Left colon (tissue), 2 donors: ENCODE data around the gene DDI2. TPM values are rescaled to one million over a fixed set of nuclear protein-coding genes. Genes with fewer than 3 reads are reported as not detected.
"Not testable (repeated sequence)": the region's sequence is repeated elsewhere in the genome, so short reads cannot be mapped to it uniquely, and the experiment has no call there.

ENCODE experiments used
- ATAC-seq: fragments of 200-7000 bp; cut with Tn5 transposase; one replicate; pipeline ENCODE4 v1.9.1; 2020; ENCODE audit warnings: mild to moderate bottlenecking, moderate library complexity
- DNase-seq, 2 donors: peaks; one replicate each; pipeline ENCODE4 v3.0.0-alpha.2; 2020
- intact Hi-C, 2 donors: fragments of 100-400 bp; cut with DNase I in 1 of 2; cut with micrococcal nuclease in 1 of 2; formaldehyde crosslinking; loops; one replicate each; pipeline versions ENCODE4 v1.11.2 to v1.14.0; 2022; cut with DNase I, micrococcal nuclease
- total RNA-seq, 2 donors: library from RNA; stranded (reverse); fragmentation: NEBNext Ultra II Directional; extraction: Animal tissue kit (Norgen Biotek cat#: 25700); gene quantifications; one replicate each; pipeline ENCODE4 v1.2.1, GENCODE V29; 2021
- donor health status: DM: no; HTN: no; CAD: no.
- donor health status: DM: yes; HTN: yes; CAD: no.

Gene DDI2
- total RNA-seq, 2 donors from 2014 or later: 27.4 to 37.6 TPM

- intact Hi-C loops: no loop called here
- DNase-seq: peak; percentile 98
Observed at GRCh38 chr1:15603050-15603965, 13.9 kb upstream of the DDI2 start.

DNA sequence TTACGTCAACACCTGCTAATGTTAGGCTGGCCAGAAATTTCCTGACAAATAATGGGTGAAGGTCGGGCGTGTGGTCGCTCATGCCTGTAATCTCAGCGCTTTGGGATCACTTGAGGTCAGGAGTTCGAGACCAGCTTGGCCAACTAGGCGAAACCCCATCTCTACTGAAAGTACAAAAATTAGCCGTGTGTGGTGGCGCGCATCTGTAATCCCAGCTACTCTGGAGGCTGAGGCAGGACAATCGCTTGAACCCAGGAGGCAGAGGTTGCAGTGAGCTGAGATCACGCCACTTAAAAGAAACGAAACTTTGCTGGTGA lies 13.3 kb upstream of the DDI2 start:
- intact Hi-C loops, DNase-seq, ATAC-seq: not testable (repeated sequence)

More at GRCh38 chr1:15603050-15603965, 13.9 kb upstream of the DDI2 start:
- ATAC-seq: peak; percentile 97

GRCh38 chr1:15604400-15604799 lies 12.9 kb upstream of the DDI2 start:
- ATAC-seq, intact Hi-C loops, DNase-seq: not testable (repeated sequence)

- ATAC-seq (no peak), DNase-seq (no peak)
- intact Hi-C loops: no loop called here
Observed at GRCh38 chr1:15605398-15606383, 11.6 kb upstream of the DDI2 start.

DNA sequence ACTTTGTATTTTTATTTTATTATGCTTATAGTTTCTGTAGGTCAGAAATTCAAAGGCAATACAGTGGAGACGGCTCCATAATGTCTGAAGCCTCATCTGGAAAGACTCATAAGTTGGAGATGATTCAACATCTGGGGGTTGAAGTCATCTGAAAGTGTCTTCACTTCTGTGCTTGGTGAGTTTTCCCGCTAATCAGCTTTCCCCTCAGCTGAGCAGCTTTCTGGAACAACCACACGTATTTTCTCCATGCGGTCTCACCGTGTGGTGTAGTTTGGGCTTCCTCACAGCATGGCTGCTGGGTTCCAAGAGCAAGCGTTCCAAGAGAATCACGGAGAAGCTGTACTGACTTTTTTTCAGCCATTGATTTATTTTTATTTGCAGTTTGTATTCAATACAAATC lies 7.6 kb upstream of the DDI2 start:
- intact Hi-C loops: no loop called here
- DNase-seq (no peak), ATAC-seq (no peak)

DNA sequence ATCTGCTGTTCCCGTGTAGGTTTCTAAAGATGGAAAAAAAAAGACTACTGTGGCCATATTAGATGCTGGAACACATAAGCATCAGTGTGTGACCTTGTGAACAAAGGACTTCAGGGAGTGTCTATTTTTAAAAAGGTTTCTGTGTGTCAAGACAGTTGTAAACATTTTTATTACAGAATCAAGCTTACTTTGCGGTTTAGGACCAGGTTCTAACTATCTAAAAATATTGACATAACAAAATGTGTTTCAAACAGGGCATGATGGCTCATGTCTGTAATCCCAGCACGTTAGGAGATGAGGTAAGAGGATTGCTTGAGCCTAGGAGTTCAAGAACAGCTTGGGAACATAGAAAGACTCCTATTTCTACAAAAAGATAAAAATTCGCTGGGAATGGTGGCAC lies 7.1 kb upstream of the DDI2 start:
- DNase-seq (no peak), ATAC-seq (peak; percentile 34)
- intact Hi-C loops: no loop called here

- ATAC-seq (peak; percentile 10), DNase-seq (peak in 1 of 2 donors; percentile 27)
- intact Hi-C loops: no loop called here
Observed at GRCh38 chr1:15616373-15617172, 685 bp upstream of the DDI2 start.

GRCh38 chr1:15618077-15618654 lies 908 bp downstream of the DDI2 start:
- peak; percentile 13 for ATAC-seq
- intact Hi-C loops: no loop called here
- no peak for DNase-seq

GRCh38 chr1:15618655-15619525 lies 1.6 kb downstream of the DDI2 start:
- intact Hi-C loops: no loop called here
- no peak for DNase-seq
- ATAC-seq: peak; percentile 40

DNA sequence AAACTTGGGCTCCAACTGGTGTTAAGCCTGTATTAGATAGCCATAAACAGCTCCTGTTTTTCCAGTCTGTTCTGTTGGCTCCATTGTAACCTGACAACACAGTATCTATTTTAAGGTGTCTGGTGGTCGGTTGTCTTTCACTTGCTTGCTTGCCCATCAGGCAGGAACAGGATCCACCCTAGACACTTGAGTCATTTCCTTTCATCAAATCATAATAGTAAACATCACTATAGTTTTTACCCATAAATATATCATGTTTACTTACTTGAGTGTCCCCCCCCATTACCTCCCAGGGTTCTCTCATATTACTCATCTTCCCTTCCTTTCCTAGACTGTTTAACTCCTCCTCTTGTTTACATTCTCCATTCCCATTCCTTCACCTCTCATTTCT lies 2.9 kb downstream of the DDI2 start:
- intact Hi-C loops: no loop called here
- ATAC-seq (no peak), DNase-seq (no peak)

DNA sequence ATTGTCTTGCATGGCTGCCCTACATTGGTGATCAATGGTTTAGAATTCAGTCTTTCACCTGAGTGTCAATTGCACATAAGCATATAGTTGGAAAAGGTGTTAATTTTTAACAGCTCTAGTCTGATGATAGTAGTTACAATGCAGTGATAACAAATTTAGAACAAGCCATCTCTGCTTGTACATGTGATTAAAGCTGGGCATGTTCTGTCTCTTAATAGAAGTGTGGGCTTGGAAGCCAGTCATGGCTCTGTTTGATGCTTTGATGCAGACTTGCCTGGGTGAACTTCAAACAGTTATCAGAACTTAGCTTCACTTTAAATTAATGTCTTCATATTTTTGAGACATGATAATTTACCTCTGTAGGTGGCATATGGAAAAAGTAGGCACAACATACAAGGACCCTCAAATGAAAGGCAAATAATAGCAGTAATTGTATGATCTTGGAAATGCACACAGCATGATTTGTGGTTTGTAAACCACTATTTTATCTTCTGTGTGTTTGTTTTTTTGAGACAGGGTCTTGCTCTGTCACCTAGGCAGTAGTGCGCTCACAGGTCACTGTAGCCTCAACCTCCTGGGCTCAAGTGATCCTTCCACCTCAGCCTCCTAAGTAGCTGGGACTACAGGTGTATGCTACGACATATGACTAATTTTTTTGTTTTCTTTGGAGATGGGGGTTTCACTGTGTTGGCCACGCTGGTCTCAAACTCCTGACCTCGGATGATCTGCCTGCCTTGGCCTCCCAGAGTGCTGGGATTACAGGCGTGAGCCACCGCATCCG lies 3.8 kb downstream of the DDI2 start:
- intact Hi-C loops: no loop called here
- no peak for ATAC-seq
- no peak for DNase-seq

GRCh38 chr1:15621975-15622374 lies 4.7 kb downstream of the DDI2 start:
- DNase-seq: no peak
- no peak for ATAC-seq
- intact Hi-C loops: no loop called here

DNA sequence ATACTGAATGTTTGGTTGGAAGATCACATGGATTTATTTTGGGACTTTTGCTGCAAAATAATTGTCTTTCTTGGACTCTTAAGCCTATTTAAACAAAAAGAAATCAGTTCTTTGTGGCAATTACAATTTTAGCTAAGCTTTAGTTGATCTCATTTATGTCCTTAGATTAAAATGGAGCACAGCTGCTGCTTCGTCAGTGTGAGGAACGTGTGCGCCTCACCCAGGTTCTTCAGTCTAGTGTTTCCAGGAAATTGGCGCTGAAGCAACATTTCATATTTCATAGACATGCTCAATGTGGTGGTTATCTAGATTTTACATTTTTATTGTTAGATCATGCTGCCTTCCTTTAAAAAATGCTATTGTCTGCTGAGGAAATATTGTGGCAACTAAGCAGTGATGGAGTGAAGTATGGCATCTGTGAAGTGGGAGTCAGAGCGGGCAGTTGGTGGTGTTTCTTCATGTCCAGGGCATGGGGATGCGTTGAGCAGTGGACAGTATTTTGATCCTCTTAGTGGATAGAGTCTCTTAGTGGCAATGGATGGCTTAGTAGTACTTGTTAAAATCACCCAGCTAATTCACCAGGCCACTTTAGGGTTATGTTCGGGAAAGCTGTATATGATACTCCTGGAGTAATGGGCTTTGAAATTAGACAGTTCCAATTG lies 5.6 kb downstream of the DDI2 start:
- ATAC-seq (no peak), DNase-seq (no peak)
- intact Hi-C loops: no loop called here

GRCh38 chr1:15623435-15623834 lies 6.2 kb downstream of the DDI2 start:
- intact Hi-C loops: no loop called here
- ATAC-seq (no peak), DNase-seq (no peak)

DNA sequence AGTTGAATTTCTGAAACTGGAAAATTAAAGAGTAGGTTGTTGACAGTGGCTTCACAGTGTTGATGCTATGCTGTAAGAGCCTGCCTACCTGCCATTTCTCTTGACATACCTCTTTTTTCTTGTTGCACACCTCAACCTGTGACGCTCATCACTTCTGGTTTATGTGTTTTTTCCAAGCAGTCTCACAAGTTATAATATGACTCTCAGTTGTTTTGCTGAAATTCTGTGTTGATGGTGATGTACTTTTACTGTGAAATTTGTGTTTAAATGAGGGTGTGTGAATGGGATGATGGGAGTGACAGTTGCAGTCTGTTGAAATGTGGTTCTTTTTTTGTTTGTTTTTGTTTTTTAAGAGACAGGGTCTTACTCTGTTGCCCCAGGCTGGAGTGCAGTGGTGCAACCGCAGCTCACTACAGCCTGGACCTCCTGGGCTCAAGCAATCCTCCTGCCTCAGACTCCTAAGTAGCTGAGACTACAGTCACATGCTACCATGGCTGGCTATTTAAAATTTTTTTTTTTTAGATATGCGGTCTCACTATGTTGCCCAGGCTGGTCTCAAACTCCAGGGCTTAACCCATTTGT lies 7.0 kb downstream of the DDI2 start:
- ATAC-seq (no peak), DNase-seq (no peak)
- intact Hi-C loops: no loop called here
